GM04504 (cell line): ENCODE data around the gene C1QTNF1.

Experiments
- DNase-seq: peaks from one replicate; pipeline ENCODE4 v3.0.0-alpha.2; 2012; ENCODE audit warnings: low read depth

C1QTNF1 gene

GRCh38 chr17:79080349-79080748, 56.4 kb downstream of the C1QTNF1 start:
- DNase-seq: no peak

DNA sequence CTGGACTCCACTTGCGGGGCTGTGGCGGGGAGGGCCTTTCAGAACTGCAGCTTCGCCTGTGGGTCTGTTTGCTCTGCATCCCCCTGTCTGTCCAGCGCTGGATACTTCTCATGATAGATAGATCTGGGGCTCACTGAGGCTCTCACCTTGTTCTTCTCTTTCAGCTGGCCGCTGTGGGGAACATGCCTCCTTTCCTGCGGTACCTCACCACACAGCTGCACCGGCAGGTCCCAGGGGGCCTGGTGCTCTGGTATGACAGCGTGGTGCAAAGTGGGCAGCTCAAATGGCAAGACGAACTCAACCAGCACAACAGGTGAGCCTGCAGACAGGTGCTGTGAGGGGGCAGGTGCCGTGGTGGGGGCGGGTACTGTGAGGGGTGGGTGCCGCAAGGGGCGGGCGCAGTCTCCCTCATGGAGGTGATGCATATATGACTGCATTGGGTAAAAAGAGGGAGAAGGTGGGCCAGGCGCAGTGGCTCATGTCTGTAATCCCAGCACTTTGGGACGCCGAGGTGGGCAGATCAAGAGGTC, 56.9 kb downstream of the C1QTNF1 start:
- no peak for DNase-seq

DNA sequence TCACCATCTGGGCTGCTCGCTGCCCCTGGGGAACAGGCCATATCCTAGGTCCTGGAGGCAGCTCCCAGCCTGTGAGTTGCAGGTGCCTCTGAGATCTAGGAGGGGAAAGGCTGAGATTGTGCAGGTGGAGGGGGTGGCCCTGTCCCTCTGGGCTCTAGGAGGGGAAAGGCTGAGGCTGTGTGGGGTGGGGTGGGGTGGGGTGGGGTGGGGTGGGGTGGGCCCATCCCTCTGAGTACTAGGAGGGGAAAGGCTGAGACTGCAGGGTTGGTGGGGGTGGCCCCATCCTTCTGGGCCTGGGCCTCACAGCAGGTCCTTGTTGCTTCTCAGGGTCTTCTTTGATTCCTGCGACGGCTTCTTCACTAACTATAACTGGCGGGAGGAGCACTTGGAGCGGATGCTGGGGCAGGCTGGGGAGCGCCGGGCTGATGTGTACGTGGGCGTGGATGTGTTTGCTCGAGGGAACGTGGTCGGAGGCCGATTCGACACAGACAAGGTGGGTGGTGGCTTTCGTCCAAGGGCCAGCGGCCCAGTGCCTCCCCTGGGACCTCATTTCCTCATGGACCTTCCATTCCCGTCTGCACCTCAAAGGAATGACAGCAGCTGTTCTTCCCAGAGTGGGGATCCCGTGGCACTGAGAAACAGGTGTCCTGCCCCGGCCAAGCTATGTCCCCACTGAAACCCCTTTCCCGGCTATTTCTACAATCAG, 57.8 kb downstream of the C1QTNF1 start:
- DNase-seq: no peak

GRCh38 chr17:79082311-79083190, 58.6 kb downstream of the C1QTNF1 start:
- DNase-seq: no peak

- no peak for DNase-seq
These were observed 59.4 kb downstream of the C1QTNF1 start for GRCh38 chr17:79083191-79083971.

DNA sequence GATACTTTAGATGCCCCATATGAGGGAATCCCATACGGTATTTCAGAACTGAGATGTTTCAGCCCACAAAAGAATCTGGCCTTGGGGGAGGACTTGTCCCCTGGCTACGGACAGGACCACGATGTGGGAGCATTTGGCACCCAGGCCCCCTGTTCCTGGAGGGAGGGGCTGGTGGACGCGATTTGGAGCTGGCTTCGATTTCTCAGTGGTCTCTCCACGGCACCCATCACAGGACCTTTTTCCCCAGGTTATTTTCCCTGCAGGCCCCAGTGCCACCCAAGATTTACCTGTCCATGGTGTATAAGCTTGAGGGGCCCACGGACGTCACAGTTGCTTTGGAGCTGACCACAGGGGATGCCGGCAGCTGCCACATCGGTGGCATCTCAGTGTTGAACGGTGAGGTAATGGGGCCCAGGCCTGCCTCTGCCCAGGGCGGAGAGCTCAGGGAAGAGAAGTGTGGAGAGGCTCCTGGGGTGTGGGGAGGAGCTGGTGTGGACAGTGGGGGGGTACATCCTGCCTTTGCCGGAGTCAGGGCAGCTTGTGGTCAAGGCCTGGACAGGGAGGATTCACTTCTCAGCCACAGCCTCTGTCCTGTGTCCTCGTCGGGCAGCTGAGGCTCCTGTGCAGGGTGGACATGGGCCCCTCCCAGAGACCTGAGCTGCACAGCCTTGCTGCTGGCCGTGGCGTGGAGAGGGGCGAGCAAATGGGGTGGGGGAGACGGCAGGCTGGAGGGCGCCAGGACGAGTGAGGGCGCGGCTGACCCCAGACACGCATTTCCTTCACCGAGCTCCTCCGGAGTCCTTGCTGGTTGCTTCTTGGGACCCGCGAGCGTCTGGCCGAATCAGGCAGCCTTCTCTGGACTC, 60.6 kb downstream of the C1QTNF1 start:
- DNase-seq: no peak

DNA sequence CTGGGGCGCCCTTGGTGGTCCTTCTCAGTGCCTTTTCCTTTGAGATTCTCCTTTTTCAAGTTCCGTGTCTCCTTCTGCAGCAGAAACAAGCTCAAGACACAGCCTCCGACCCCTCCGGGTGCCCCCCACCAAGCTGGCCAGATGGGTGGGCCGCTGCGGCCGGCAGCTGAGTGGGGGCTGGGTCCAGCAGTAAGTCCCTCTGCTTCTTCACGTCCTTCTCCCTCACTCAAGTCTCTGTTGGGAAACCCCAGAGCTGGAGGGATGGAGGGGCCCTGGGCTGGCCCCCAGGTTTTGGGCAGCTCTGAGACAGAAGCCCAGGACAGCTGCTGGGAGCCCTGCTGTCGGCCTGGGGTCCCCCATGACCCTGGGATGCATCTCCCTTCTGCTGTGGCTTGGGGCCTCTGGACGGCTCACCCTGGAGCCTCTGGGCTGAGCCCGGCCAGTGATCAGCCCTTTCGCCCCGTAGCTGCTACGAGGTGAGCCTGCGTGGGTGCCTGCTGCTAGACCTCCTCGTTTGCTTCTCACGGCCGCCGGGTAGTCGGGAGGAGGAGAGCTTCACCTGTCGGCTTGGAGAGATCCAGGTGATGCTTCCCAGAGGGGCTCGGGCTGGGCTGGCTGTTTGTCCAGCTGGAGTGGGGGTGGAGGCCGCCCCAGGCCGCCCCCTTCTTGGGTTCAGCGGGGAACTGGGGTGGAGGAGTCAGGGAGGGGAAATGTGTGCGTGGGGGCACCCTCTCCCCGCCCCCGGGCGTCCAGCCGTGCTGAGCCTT, 61.4 kb downstream of the C1QTNF1 start:
- no peak for DNase-seq

- no peak for DNase-seq
These were observed 62.1 kb downstream of the C1QTNF1 start for GRCh38 chr17:79085921-79086551.

- DNase-seq: no peak
These were observed 62.8 kb downstream of the C1QTNF1 start for GRCh38 chr17:79086609-79087427.

- DNase-seq: peak; percentile 24
These were observed 63.6 kb downstream of the C1QTNF1 start for GRCh38 chr17:79087428-79088143.

- no peak for DNase-seq
These were observed 64.5 kb downstream of the C1QTNF1 start for GRCh38 chr17:79088247-79088996.

- no peak for DNase-seq
These were observed 65.0 kb downstream of the C1QTNF1 start for GRCh38 chr17:79088997-79089328.

- no peak for DNase-seq
These were observed 65.9 kb downstream of the C1QTNF1 start for GRCh38 chr17:79089720-79090442.

DNA sequence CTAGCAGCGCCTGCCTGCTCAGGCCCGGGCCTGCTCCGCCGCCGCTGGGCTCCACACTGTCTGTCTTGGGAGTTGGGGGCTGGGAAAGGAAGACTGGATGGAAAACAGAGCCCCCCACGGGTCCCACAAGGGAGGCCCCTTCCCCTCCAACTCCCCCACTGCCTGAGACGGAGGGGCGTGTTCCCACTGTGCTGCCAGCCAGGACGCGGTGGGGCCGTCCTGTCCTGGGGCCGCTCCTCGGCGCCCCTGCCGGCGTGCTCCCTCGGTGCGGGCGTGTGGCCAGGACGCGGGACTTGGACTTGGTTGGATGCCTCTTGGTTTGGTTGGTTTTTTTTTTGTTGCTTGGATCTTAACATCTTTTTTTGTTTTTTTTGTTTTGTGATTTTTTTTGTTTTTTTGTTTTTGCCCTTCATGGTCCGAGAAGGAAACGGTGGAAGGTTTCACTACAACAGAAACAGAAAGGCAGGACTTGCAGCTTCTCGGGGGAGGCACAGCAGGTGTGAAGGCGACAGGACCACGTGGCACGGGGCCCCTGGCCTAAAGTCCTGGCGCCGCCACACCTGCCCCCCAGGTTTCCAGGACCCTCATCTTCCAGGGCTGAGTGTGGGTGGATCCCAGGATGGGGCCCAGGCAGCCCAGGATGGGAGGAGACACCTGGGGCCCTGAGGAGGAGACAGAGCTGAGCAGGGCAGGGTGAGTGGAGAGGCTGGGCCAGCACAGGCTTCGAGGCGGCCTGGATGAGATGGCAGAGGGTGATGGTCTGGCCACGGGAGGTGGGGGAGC, 66.7 kb downstream of the C1QTNF1 start:
- DNase-seq: no peak

DNA sequence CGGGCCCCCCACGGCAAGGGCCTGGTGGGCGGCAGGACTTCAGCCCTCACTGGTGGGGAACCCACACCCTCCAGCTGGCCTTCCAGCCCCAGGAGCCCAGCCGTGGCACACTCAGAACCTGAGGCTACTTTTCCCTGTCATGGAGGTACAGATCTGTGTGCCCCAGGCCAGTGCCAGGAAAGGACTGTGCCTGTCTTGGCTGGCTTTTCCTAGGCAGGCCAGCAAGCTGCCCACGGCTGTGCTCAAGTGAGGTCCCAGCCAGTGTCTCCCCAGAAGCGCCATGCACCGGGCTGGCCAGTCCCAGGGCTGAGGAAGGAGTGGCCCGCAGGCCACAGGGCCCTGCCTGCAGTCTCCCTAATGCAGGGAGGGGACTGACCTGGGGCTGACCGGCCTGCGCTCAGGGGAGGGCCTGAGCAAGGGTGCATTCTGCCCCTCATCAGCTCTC, 67.3 kb downstream of the C1QTNF1 start:
- DNase-seq: no peak

DNA sequence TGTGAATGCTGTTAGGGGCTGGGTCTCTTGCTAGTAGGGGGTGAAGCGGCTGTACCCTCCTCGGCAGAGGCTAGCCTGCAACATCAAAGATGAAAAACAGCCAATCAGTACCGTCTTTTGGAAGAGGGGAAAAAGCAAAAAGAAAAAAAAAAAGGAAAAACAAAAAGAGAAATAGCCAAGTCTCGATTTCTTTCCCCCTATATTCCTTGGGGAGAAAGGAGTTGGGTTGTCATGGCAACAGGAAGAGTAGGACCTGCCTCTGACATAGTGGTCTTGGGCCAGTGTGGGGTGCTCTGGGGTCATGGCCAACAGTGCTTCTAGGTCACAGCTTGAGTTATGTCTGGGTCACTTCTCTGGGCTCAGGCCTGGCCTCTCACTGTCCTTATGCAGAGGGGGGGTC, 68.6 kb downstream of the C1QTNF1 start:
- no peak for DNase-seq
